CD8-positive, alpha-beta memory T cell (primary cell): Measurements from ENCODE around the gene KDM3B. TPM values are rescaled to one million over a fixed set of nuclear protein-coding genes. Genes with fewer than 3 reads are reported as not detected.

ENCODE experiments used
- polyA plus RNA-seq: library from polyadenylated mRNA; unstranded; fragments of 300-500 nt; fragmentation: Illumina TruSeq; gene quantifications from one replicate; pipeline ENCODE4 v1.2.3, GENCODE V29; 2021
- total RNA-seq, 2 experiments: library from RNA; stranded (reverse); gene quantifications; one replicate each; pipeline ENCODE4 v1.2.3, GENCODE V29; 2021

The KDM3B gene
- total and polyA plus RNA-seq, 3 experiments from 2014 or later: 14.7 to 44.7 (median 42.4) TPM

Other genes with a start within 250 kb of the KDM3B start
- gene NME5, start 213.3 kb upstream of the KDM3B start, total RNA-seq: not detected
- gene NME5, start 213.3 kb upstream of the KDM3B start, polyA plus RNA-seq: not detected
- 10 to 100 TPM; 62.6 to 64.8 TPM for gene BRD8, start 174.1 kb upstream of the KDM3B start, total RNA-seq
- 23.2 TPM for gene BRD8, start 174.1 kb upstream of the KDM3B start, polyA plus RNA-seq
- 10 to 100 TPM; 27.2 to 29.3 TPM for gene KIF20A, start 173.6 kb upstream of the KDM3B start, total RNA-seq
- 0.13 TPM for gene KIF20A, start 173.6 kb upstream of the KDM3B start, polyA plus RNA-seq
- 10 to 100 TPM; 48.7 to 49.7 TPM for gene CDC23, start 139.4 kb upstream of the KDM3B start, total RNA-seq
- 21.9 TPM for gene CDC23, start 139.4 kb upstream of the KDM3B start, polyA plus RNA-seq
- gene GFRA3, start 78.1 kb upstream of the KDM3B start, total RNA-seq: not detected
- gene GFRA3, start 78.1 kb upstream of the KDM3B start, polyA plus RNA-seq: not detected
- 1 to 10 TPM; 4.3 to 5.3 TPM for gene CDC25C, start 20.9 kb upstream of the KDM3B start, total RNA-seq
- not detected for gene CDC25C, start 20.9 kb upstream of the KDM3B start, polyA plus RNA-seq
- 10 to 100 TPM; 29.5 to 32.2 TPM for gene FAM53C, start 14.4 kb upstream of the KDM3B start, total RNA-seq
- gene FAM53C, start 14.4 kb upstream of the KDM3B start, polyA plus RNA-seq: 20.6 TPM
- gene REEP2, start 86.4 kb downstream of the KDM3B start, total RNA-seq: 1 to 10 TPM; 5.0 to 6.6 TPM
- gene REEP2, start 86.4 kb downstream of the KDM3B start, polyA plus RNA-seq: 0.24 TPM
- 10 to 100 TPM; 11.8 to 12.2 TPM for gene EGR1, start 112.8 kb downstream of the KDM3B start, total RNA-seq
- 0.99 TPM for gene EGR1, start 112.8 kb downstream of the KDM3B start, polyA plus RNA-seq
- gene ETF1, start 190.6 kb downstream of the KDM3B start, total RNA-seq: 100 to 1,000 TPM; 239 to 246 TPM
- 29.4 TPM for gene ETF1, start 190.6 kb downstream of the KDM3B start, polyA plus RNA-seq
- 100 to 1,000 TPM; 468 to 498 TPM for gene HSPA9, start 222.7 kb downstream of the KDM3B start, total RNA-seq
- gene HSPA9, start 222.7 kb downstream of the KDM3B start, polyA plus RNA-seq: 171 TPM